ENCODE measurements around the gene SPSB1.

GRCh38 chr1:9303916-9304315, 11.2 kb downstream of the SPSB1 start:
- TF ChIP-seq CTCF (conservative IDR thresholded peaks at IDR 0.05 in 1 of 2, IDR thresholded peaks at IDR 0.05 in 1 of 2; ENCODE audit: extremely low read depth in 1 of 2, insufficient read depth in 1 of 2, low read depth in 1 of 2, low read length in 2 of 2) = no peak
- no peak for TF ChIP-seq EZH2 (IDR thresholded peaks at IDR 0.05; ENCODE audit: borderline replicate concordance, low read length)

Data from mammary epithelial cell (primary cell).